ENCODE measurements around the gene TLR7.

The TLR7 gene

GRCh38 chrX:12901486-12901885 lies 34.6 kb downstream of the TLR7 start:
- Histone ChIP-seq H3K27ac (replicated peaks) (no peak overlapping the region), H3K4me3 (replicated peaks; ENCODE audit: insufficient read depth, low read length) (no peak overlapping the region), H3K27me3 (ENCODE audit: insufficient read depth, poor library complexity, severe bottlenecking) (no peaks in the 10 kb centered on the region)
- DNase-seq (ENCODE audit: low read depth in 1 of 2, low spot score in 1 of 2): peak in 1 of 2 experiments; percentile 74
- TF ChIP-seq GABPA (IDR thresholded peaks at IDR 0.05; ENCODE audit: low read depth): no peak
- peak; percentile 36 for TF ChIP-seq CTCF (IDR thresholded peaks at IDR 0.05; ENCODE audit: insufficient read depth, low read length)
- TF ChIP-seq POLR2AphosphoS5 (IDR thresholded peaks at IDR 0.05; ENCODE audit: low read depth): no peak

GRCh38 chrX:12903646-12904045 lies 36.8 kb downstream of the TLR7 start:
- Histone ChIP-seq H3K4me3 (replicated peaks; ENCODE audit: insufficient read depth, low read length) (no peak overlapping the region), H3K27ac (replicated peaks) (no peak overlapping the region), H3K27me3 (ENCODE audit: insufficient read depth, poor library complexity, severe bottlenecking) (no peaks in the 10 kb centered on the region)
- TF ChIP-seq GABPA (IDR thresholded peaks at IDR 0.05; ENCODE audit: low read depth): no peak
- TF ChIP-seq POLR2AphosphoS5 (IDR thresholded peaks at IDR 0.05; ENCODE audit: low read depth): no peak
- no peak for TF ChIP-seq SPI1 (IDR thresholded peaks at IDR 0.05; ENCODE audit: borderline replicate concordance, low read depth)
- TF ChIP-seq, protein P1, sequence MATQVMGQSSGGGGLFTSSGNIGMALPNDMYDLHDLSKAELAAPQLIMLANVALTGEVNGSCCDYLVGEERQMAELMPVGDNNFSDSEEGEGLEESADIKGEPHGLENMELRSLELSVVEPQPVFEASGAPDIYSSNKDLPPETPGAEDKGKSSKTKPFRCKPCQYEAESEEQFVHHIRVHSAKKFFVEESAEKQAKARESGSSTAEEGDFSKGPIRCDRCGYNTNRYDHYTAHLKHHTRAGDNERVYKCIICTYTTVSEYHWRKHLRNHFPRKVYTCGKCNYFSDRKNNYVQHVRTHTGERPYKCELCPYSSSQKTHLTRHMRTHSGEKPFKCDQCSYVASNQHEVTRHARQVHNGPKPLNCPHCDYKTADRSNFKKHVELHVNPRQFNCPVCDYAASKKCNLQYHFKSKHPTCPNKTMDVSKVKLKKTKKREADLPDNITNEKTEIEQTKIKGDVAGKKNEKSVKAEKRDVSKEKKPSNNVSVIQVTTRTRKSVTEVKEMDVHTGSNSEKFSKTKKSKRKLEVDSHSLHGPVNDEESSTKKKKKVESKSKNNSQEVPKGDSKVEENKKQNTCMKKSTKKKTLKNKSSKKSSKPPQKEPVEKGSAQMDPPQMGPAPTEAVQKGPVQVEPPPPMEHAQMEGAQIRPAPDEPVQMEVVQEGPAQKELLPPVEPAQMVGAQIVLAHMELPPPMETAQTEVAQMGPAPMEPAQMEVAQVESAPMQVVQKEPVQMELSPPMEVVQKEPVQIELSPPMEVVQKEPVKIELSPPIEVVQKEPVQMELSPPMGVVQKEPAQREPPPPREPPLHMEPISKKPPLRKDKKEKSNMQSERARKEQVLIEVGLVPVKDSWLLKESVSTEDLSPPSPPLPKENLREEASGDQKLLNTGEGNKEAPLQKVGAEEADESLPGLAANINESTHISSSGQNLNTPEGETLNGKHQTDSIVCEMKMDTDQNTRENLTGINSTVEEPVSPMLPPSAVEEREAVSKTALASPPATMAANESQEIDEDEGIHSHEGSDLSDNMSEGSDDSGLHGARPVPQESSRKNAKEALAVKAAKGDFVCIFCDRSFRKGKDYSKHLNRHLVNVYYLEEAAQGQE (IDR thresholded peaks at IDR 0.05; ENCODE audit: insufficient replicate concordance, low read depth): no peak
- TF ChIP-seq CTCF (IDR thresholded peaks at IDR 0.05; ENCODE audit: insufficient read depth, low read length): no peak
- no peak for DNase-seq (ENCODE audit: low read depth in 1 of 2, low spot score in 1 of 2)

GRCh38 chrX:12906046-12906761 lies 39.3 kb downstream of the TLR7 start, which contains the start of gene TLR8:
TLR8 (plus strand) TSS chrX:12906620; CDS start chrX:12906707, 87 bp downstream.
- Histone ChIP-seq H3K4me3 (replicated peaks; ENCODE audit: insufficient read depth, low read length) (peak within 1 kb of the TSS; percentile 37), H3K27me3 (ENCODE audit: insufficient read depth, poor library complexity, severe bottlenecking) (no peaks in the 10 kb centered on the region), H3K27ac (replicated peaks) (no peak within 1 kb of the TSS; the same call in 1 of the 2 replicates)
- DNase-seq (ENCODE audit: low read depth in 1 of 2, low spot score in 1 of 2): peak; percentile 41 to 53
- TF ChIP-seq SPI1 (IDR thresholded peaks at IDR 0.05; ENCODE audit: borderline replicate concordance, low read depth) (peak; percentile 28; the same call in 1 of the 2 replicates), CTCF (IDR thresholded peaks at IDR 0.05; ENCODE audit: insufficient read depth, low read length) (no peak)

- peak overlapping the region; percentile 61 for H3K27ac ChIP-seq (replicated peaks)
- TF ChIP-seq GABPA (IDR thresholded peaks at IDR 0.05; ENCODE audit: low read depth): no peak
- TF ChIP-seq POLR2AphosphoS5 (IDR thresholded peaks at IDR 0.05; ENCODE audit: low read depth): no peak
- no peak for TF ChIP-seq CTCF (IDR thresholded peaks at IDR 0.05; ENCODE audit: insufficient read depth, low read length)
- peak; percentile 11; the same call in 1 of the 2 replicates for TF ChIP-seq SPI1 (IDR thresholded peaks at IDR 0.05; ENCODE audit: borderline replicate concordance, low read depth)
- TF ChIP-seq, protein P1 (IDR thresholded peaks at IDR 0.05; ENCODE audit: insufficient replicate concordance, low read depth): no peak
Observed at GRCh38 chrX:12910423-12911121, 43.7 kb downstream of the TLR7 start.

More at GRCh38 chrX:12910423-12911121, 43.7 kb downstream of the TLR7 start:
- peak in 1 of 2 experiments; percentile 52 for DNase-seq (ENCODE audit: low read depth in 1 of 2, low spot score in 1 of 2)
- H3K27me3 ChIP-seq (ENCODE audit: insufficient read depth, poor library complexity, severe bottlenecking): no peaks in the 10 kb centered on the region
- peak overlapping the region; percentile 25 for H3K4me3 ChIP-seq (replicated peaks; ENCODE audit: insufficient read depth, low read length)

Measured in HL-60 (cell line).